Measurements from ENCODE around the gene TJP3.
"Not testable (repeated sequence)": the region's sequence is repeated elsewhere in the genome, so short reads cannot be mapped to it uniquely, and the experiment has no call there.

Gene TJP3, protein sequence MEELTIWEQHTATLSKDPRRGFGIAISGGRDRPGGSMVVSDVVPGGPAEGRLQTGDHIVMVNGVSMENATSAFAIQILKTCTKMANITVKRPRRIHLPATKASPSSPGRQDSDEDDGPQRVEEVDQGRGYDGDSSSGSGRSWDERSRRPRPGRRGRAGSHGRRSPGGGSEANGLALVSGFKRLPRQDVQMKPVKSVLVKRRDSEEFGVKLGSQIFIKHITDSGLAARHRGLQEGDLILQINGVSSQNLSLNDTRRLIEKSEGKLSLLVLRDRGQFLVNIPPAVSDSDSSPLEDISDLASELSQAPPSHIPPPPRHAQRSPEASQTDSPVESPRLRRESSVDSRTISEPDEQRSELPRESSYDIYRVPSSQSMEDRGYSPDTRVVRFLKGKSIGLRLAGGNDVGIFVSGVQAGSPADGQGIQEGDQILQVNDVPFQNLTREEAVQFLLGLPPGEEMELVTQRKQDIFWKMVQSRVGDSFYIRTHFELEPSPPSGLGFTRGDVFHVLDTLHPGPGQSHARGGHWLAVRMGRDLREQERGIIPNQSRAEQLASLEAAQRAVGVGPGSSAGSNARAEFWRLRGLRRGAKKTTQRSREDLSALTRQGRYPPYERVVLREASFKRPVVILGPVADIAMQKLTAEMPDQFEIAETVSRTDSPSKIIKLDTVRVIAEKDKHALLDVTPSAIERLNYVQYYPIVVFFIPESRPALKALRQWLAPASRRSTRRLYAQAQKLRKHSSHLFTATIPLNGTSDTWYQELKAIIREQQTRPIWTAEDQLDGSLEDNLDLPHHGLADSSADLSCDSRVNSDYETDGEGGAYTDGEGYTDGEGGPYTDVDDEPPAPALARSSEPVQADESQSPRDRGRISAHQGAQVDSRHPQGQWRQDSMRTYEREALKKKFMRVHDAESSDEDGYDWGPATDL

DNA sequence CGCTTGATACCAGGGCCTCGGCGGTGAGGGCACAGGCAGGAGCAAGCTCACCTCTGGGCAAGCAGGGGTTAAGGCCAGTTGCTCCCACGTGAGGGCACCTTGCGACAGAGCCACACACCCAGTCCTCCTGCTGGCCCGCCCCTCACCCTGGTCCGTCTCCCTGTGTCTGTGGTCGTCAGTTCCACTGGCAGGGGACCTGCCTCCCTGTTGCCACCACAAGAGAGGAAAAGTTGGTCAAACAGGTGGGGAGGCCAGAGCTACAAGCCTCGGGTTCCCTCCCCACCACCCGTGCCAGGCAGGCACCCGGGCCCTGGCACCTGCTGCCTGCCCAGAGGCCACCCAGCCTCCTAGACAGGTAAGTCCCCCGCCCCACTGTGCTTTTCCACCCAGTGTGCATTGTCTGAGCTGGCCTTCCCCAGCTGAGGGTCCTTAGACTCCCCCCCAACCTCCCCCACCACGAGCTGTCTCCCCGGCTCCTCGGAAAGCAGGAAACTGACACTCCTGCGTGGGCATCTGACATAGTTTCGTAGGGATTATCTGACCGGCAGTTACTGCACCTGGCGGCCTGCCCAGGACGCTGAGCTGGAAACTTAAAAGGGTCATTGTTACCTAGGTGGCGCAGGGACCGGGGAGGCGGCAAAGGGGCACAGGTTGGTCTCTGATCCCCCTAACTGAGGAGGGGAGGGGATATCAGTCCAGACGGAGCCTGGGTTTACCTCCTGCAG lies at the start of gene TJP3:
TJP3 (plus strand) TSS at position 178 of the 725 bp plus-strand sequence. CDS start 20,049 bp downstream, outside the sequence.
- no peak for DNase-seq (ENCODE audit: low spot score)

DNA sequence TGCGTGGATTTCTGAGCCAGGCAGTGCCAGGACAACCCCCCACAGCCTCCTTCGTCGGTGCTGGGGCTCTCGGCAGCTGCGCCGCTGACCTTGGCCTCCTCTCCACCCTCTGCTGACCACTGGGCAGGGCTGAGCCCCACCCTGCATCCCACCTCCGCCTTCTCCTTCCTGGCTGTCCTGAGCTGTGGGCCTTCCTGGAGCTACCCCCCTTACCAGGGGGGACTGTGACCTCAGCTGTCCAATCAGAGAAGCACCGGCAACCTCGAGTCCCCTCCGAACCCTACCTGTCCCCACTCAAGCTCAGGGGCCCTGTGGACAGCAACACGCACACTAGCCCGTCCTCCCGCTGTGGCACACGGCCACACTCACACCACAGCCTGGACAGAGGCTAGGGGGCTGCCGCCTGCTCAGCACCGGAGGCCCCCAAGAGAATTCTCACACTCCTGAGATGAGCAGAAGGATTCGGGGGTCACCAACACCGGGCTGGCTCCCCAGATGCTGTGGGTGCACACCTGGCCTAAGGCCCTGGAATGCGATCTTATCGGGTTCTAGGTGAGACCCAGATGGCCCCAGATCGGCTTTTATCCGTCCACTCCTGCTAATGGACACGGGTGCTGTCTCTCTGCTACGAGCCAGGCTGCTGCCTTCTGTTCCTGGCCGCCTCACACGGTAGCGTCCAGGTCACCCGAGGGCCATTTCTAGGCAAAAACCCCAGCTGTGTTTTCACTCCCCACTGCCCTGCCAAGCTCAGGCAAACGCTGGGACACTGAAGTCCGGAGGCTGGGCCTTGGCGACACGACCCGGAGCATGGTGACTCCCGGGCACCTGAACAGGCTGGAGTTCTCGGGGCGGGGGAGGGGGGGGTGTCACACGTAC lies 49.1 kb upstream of the TJP3 start:
- DNase-seq (ENCODE audit: low spot score) = no peak

DNA sequence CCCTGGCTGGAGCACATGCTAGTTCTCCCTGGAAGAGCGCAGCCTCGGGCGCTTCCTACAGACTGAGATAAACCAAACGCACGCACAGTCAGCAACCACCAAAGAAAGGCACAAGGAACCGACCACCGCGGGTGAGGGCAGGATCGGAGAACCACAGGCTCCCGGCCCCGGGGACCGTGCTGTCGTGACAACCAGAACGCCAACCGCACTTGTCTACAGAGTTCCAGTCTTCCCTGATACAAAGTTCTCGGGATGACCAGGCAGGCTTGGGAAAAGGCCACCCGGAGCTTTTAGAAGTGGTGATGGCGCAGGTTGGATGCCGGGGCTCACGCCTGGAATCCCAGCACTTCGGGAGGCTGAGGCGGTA lies 48.5 kb upstream of the TJP3 start:
- no peak for DNase-seq (ENCODE audit: low spot score)

DNA sequence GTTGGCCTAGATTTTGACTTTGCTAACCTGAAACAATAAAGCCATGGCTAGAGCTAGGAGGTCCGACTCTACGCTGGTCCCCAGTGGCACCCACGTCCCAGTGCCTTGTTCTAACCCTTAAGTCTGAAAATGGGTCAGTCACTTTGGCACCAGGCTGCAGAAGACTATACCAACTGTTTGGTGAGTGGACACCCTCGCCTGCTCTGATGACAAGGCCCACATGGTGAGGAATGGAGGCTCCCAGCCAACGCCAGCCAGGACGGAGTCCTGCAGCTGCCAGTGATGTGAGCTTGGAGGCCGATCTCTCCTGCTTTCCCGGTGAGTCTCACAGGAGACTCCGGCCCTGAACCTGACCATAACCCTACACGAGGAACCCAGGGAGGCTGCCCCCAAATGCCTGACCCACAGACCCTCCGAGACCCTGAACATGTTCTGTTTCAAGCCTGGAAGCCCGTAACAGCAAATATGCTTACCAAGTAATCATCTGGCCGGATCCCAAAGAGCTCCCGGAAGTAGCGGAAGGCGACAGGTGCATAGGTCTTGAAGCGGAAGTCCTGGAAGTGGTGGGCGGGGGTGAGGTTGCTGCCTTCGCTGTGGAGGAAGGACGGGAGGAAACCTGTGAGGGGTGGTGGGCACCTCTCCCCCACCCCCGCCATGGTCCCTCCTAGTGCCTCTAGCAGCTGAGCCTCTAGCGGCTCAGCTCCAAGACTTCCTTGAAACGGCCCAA lies 47.5 kb upstream of the TJP3 start:
- DNase-seq (ENCODE audit: low spot score) = no peak

DNA sequence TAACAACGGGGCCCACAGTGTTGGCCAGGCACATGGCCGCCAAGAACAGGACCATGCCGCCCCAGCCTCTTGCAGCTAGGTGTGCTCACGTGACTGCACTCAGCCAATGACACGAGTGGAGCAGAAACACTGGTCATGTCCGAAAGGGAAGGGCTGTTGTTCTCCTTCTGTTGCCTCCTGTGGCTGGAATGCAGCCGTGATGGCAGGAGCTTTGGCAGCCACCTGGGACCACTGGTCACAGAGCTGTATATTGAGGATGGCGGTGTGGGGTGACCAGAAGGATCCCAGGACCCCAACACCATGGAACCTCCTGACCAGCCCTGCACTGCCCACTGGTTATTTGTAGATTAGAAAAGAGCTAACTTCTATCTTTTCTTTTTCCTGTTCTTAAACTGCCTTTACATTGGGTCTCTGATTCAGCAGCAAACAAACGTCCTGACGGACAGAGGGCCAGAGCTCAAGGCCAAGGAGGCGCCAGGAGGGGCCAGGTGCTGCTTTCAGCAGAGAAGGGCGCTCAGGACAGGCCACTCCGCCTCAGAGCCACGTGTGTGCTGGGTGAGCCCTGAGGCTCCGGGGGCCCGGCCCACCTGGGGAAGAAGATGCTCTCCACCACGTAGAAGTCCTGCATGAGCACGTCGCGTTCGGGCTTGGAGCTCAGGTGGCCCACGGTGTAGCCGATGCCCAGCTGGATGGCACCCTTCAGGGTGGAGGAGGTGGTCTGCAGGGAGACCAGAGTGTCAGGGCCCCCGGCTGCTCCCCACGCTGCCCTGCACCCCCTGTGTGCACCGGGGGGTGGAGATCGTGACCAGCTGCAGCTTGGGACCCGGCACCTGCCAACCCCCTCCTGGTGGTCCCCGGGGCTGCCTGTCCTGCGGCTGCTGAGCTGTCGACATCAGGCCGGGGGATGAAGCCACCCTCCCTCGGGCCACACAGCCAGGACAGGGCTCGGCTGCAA lies 46.6 kb upstream of the TJP3 start:
- no peak for DNase-seq (ENCODE audit: low spot score)

DNA sequence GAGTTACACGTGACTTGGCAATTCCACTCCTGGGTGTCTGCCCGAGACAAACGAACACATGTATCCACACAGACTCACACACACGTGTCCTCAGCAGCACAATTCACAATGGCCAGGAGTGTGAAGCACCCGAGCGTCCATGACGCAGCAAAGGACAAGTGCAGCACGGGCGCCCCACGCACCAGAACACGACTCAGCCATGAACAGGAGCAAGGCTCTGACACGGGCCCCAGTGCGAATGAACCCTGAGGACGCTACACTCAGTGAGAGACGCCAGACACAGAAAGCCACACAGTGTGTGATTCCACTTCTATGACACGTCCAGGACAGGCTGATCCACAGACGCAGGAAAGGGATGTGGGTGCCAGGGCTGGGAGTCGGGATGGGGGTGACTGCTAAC lies 44.3 kb upstream of the TJP3 start:
- DNase-seq (ENCODE audit: low spot score) = no peak

DNA sequence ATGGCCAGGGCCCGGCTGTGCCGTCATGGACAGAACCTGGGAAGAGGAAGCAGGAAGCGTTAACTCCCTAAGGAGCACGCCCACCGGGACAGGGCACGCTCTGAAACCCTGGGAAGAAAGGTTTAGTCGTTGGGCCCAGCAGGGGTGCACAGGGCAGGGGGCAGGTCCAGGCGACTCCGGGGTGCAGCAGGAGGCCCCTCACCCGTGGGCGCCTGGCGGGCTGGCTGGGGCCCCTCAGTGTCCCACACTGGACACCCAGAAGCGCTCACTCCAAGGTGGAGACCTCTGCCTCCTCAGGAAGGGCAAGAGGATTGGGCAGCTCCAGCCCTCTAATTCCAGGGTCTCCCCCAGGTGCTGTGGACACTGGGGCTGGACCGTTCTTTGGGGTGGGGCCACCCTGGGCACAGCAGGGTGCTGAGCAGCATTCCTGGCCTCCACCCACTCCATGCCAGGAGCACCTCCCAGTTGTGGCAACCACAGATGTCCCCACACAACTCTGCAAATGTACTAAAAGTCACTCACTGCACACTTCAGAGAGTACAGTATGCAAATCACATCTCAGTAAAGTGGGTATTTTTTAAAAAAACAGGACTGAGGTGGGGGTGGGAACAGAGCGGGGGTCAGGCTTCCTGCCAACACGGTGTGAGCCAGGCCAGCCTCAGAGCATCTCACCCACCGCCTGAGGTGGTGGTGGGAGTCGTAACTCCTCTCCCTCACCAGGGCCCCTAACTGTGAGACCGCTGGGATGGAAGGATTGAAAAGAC lies 43.1 kb upstream of the TJP3 start:
- no peak for DNase-seq (ENCODE audit: low spot score)

DNA sequence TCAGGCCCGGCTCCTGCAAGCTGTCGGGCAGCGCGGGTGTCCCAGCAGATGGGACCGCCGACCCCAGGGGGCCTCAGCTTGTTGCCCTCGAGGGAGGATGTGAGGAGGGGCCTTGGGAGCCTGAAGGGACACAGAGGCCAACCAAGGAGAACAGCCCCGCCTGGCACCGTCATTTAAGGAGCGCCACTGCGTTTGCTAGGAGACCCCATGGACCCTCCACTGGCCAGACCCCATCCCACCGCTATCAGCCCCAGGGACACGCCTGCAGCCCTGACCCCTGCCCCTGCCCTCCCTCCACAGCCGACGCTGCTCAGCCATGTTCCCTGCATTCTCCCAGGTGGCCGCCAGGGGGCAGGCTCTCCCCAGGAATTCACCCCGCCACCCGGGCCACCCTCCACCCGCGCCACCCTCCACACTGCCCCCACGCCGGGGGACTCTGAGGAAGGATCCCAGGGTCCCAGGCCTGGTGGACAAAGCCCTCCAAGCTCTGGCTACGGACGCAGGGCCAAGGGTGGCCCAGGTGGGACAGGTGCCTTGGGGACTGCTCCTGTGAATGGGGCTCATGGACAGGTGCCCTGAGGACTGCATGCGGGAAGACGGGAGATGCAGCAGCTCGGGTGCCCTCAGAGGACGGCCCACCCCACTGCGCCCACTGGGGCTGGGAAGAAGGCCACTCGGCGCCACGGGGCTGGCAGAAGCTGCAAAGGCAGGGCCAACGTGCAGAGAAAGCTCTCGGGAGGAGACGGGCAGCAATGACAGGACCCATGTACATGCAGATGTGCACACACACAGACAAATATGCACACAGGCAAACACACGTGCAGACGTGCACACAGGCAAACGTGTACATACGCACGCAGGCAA lies 42.3 kb upstream of the TJP3 start:
- DNase-seq (ENCODE audit: low spot score) = no peak

DNA sequence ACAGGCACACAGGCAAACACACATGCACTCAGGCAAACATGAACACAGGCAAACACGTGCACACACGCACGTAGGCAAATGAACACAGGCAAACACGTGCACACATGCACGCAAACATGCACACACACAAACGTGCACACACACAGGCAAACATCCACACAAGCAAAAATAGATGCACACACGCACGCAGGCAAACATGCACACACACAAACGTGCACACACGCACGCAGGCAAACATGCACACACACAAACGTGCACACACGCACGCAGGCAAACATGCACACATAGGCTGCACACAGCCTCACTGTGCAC lies 41.7 kb upstream of the TJP3 start:
- DNase-seq (ENCODE audit: low spot score) = not testable (repeated sequence)

DNA sequence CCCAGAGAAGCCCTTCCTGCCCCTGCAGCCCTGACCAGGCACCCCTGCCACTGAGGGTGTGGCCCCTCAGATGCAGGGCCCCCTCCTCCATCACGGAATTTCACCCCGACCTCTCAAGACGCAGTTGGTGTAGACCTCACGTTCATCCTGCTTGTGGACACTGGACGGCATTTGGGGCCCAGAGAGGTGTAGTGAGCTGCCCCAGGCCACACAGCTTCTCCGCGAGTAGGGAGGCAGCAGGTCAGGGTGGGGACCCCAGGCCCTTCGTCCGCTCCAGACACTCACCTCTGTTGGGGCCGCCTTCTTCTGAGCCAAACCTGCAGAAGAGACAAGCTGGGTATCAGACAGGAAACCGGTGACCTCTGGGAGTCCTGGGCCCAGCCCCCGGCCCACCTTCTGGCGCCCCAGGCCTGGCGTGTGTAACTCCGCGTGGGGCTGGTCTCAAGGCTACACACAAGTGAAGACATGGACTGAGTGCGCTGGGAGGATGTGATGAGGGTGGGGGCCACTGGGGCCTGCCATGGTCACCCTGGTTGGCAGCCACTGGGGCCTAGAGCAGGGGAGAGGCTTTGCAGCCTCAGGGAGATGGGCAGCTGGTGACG lies 41.0 kb upstream of the TJP3 start:
- no peak for DNase-seq (ENCODE audit: low spot score)

DNA sequence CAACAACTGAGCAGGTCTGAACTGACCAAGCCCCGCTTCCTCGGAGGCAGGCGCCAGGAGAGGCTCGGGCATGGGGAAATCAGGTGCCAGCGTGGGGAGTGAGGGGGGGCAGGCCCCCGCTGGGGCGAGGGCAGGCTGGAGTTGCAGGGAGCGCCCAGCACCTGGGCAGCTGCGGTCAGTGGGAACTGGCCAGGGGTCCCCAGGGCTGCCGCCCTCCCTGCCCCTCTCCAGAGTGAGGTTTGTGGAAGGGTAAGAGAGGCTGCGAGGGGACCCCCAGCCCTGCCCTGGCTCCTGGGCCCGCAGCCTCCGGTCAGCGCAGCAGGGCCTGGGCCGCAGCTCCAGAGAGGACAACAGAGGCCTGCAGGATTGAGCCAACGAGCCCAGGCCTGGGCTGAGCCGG lies 40.4 kb upstream of the TJP3 start:
- no peak for DNase-seq (ENCODE audit: low spot score)

DNA sequence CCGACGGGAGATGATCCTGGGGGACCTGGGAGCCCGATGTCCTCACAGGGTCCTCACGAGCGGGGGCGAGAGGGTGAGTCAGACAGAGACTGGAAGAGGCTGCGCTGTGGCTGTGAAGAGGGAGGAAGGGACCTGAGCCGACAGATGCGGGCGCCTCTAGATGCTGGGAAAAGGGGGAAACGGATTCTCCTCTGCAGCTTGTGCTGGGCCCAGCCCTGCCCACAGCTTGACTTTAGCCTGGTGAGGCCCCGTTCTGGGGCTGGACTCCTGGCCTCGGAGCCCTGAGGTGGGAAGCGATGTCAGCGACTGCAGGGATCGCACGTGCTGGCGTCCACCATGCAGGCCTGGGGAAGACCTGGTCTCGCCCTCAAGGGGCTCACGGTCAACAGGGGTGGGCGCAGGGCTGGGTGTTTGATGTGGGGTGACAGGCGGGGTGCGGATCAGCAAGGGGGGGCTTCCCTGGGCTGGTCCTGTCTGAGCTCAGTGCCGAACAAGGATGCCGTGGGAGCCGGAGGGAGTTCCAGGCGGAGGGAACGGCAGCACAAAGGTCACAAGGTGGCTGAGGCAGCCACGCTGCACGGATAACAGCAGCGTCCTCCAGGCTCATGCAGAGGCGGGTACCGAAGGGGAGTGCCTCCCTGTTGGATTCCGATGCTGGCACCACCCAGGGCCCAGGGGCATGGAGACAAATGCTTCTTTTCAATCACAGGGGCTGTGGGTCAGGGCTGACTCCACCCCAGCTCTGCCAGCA lies 39.7 kb upstream of the TJP3 start:
- no peak for DNase-seq (ENCODE audit: low spot score)

DNA sequence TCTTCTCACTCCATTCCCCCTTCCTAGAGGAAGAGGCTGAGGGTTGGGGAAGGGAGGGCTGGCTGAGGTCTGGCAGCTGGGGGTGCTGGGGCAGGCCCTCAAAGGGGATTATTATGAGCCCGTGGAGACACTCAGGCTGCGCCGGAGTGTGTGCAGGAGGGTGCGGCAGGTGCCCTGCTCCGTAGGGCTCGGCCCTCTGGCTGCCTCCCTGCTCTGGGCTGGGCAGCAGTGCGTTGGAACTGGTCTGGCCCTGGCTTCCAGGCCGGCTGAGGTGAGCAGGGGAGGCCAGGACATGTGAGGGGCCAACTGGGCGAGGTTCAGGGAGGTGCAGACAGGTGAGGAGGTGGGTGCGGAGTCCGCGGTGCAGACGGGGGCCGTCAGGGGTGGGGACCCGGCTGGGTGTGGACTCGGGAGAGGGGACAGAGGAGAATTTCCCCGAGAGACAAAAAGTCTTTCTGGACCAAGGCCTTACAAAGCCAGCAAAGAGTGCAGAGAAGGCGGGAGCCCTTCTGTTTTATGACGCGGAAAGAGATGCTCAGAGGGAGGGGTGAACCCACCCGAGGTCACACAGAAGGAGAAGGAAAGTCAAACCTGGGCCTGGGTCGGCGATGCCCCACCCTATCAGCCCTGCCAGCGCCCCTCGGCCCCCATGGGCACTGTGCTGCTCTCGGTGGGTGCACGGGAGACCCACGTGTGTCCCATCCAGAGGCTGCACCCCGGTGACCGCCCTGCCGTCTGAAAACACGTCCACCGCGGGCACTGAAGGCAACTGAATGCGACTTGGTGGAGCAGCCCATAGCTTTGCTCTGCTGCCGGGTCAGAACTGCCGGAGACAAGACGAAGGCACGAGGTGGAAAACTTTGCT lies 38.9 kb upstream of the TJP3 start:
- DNase-seq (ENCODE audit: low spot score) = no peak

DNA sequence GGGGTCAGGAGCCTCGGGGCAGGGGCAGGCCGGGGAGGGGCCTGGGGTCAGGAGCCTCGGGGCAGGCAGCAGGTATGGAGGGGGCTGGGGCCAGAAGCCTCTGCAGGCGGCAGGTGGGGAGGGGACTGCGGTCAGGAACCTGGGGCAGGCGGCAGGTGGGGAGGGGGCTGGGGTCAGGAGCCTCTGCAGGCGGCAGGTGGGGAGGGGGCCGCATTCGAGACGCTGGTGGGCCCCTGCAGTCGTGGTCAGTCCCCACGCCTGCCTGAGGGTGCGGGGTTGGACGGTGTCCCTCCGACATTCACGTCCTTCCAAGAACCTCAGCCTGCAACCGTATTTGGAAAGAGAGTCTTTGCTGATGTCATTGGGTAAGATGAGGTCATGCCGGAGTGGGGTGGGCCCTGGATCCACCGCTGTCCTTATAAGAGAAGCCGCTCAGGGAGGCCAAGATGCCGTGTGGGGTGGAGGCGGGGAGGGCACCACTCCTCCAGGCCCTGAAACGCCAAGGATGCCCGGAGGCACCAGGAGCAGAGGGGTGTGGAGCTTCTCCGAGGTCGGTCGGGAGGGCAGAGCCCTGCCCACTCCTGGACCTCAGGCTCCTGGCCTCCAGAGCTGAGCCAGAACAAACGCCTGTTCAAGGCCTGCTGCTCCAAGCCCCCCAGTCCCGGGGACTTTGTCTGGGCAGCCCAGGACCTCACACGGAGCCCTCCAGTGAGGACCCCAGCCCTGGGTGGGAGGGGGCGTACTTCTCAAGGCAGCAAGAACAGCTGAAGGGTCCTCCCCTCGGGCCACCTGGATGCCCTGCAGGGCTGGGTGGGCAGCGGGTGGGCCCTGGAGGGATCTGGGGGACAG lies 38.0 kb upstream of the TJP3 start:
- DNase-seq (ENCODE audit: low spot score) = peak; percentile 21

Measured in pons (tissue), 1 donor.